CD14-positive monocyte (primary cell): Measurements from ENCODE around the gene SLC24A3. TPM values are rescaled to one million over a fixed set of nuclear protein-coding genes. Genes with fewer than 3 reads are reported as not detected.
A peak's percentile ranks its signal among the peaks of the same experiment; 100 is the strongest.

Source experiments
- DNase-seq, 3 donors: peaks; one replicate each; pipeline ENCODE4 v3.0.0-alpha.2; 2011 to 2022
- H2AFZ ChIP-seq: 2 replicates; pipeline ENCODE4 v1.6.0; 2012; ENCODE audit warnings: mild to moderate bottlenecking, low read depth, low read length, inconsistent platforms; ENCODE audit not compliant: insufficient read depth, poor library complexity, severe bottlenecking
- H3K27ac ChIP-seq, 2 donors: 1 replicate in 1 of 2; 2 replicates in 1 of 2; pipeline ENCODE4 v1.5.1; 2012 to 2013; ENCODE audit warnings: low read length in 2 of 2, control low read depth in 1 of 2, inconsistent platforms in 1 of 2, low read depth in 1 of 2, mild to moderate bottlenecking in 1 of 2
- H3K27me3 ChIP-seq, 2 donors: one replicate each; pipeline versions ENCODE4 v1.6.0 to v1.6.1; 2011 to 2013; ENCODE audit warnings: low read length in 2 of 2; ENCODE audit not compliant: control insufficient read depth in 2 of 2, insufficient read depth in 2 of 2
- H3K36me3 ChIP-seq, 2 donors: replicated peaks in 1 of 2; 1 replicate in 1 of 2; 2 replicates in 1 of 2; pipeline versions ENCODE4 v1.5.1 to v1.6.1; 2012 to 2013; ENCODE audit warnings: low read length in 2 of 2, control low read depth in 1 of 2, inconsistent platforms in 1 of 2, mild to moderate bottlenecking in 1 of 2; ENCODE audit not compliant: insufficient read depth in 2 of 2, control insufficient read depth in 1 of 2
- H3K4me1 ChIP-seq, 2 donors: 1 replicate in 1 of 2; 2 replicates in 1 of 2; pipeline versions ENCODE4 v1.5.1 to v1.6.1; 2012 to 2013; ENCODE audit warnings: low read length in 2 of 2, control low read depth in 1 of 2, inconsistent platforms in 1 of 2, mild to moderate bottlenecking in 1 of 2, moderate library complexity in 1 of 2; ENCODE audit not compliant: insufficient read depth in 2 of 2, control insufficient read depth in 1 of 2
- H3K4me2 ChIP-seq: replicated peaks from 2 replicates; pipeline ENCODE3; 2012; ENCODE audit warnings: low read length, moderate library complexity, mild to moderate bottlenecking; ENCODE audit not compliant: poor library complexity, severe bottlenecking; ENCODE audit errors: extremely low read depth
- H3K4me3 ChIP-seq, 3 experiments: fragments of 200-600 bp in 1 of 3; sonication (generic) in 1 of 3; replicated peaks in 1 of 3; 1 replicate in 2 of 3; 2 replicates in 1 of 3; pipeline ENCODE4 v1.5.1; 2011 to 2013; ENCODE audit warnings: low read length in 3 of 3, mild to moderate bottlenecking in 3 of 3, control low read depth in 2 of 3, low read depth in 2 of 3, inconsistent platforms in 1 of 3, moderate library complexity in 1 of 3
- H3K79me2 ChIP-seq: 2 replicates; pipeline ENCODE4 v1.6.0; 2012; ENCODE audit warnings: mild to moderate bottlenecking, control low read depth, inconsistent platforms, low read length, moderate library complexity; ENCODE audit not compliant: insufficient read depth
- H3K9ac ChIP-seq: 2 replicates; pipeline ENCODE4 v1.6.0; 2017; ENCODE audit warnings: low read length, mild to moderate bottlenecking; ENCODE audit not compliant: insufficient read depth, poor library complexity, severe bottlenecking
- H3K9me3 ChIP-seq, 2 donors: replicated peaks in 1 of 2; 1 replicate in 1 of 2; 2 replicates in 1 of 2; pipeline versions ENCODE4 v1.5.1 to v1.6.1; 2012 to 2013; ENCODE audit warnings: low read length in 2 of 2, control low read depth in 1 of 2; ENCODE audit not compliant: control insufficient read depth in 1 of 2, insufficient read depth in 1 of 2
- H4K20me1 ChIP-seq: 2 replicates; pipeline ENCODE4 v1.6.0; 2012; ENCODE audit warnings: mild to moderate bottlenecking, low read length, control low read depth, moderate library complexity; ENCODE audit not compliant: insufficient read depth
- H3K27ac Mint-ChIP-seq, 7 donors: one replicate each; pipeline ENCODE4 v1.8.0; 2020; ENCODE audit warnings: mild to moderate bottlenecking in 7 of 7, mixed read lengths in 7 of 7, moderate library complexity in 6 of 7, inconsistent platforms in 2 of 7
- H3K27me3 Mint-ChIP-seq, 3 donors: one replicate each; pipeline ENCODE4 v1.8.0; 2021 to 2022; ENCODE audit warnings: low read depth in 3 of 3, mild to moderate bottlenecking in 3 of 3, mixed read lengths in 3 of 3, moderate library complexity in 3 of 3, inconsistent platforms in 1 of 3
- H3K36me3 Mint-ChIP-seq, 2 donors: one replicate each; pipeline ENCODE4 v1.8.0; 2020; ENCODE audit warnings: mixed read lengths in 2 of 2, inconsistent platforms in 1 of 2, mild to moderate bottlenecking in 1 of 2
- H3K4me1 Mint-ChIP-seq: one replicate; pipeline ENCODE4 v1.8.0; 2020; ENCODE audit warnings: mild to moderate bottlenecking, mixed read lengths
- H3K4me3 Mint-ChIP-seq, 2 donors: one replicate each; pipeline ENCODE4 v1.8.0; 2020; ENCODE audit warnings: mild to moderate bottlenecking in 2 of 2, mixed read lengths in 2 of 2, moderate library complexity in 1 of 2
- H3K9me3 Mint-ChIP-seq, 7 donors: one replicate each; pipeline ENCODE4 v1.8.0; 2020 to 2022; ENCODE audit warnings: mixed read lengths in 7 of 7, mild to moderate bottlenecking in 6 of 7, moderate library complexity in 6 of 7, inconsistent platforms in 2 of 7
- CTCF ChIP-seq: fragments of 200-600 bp; IDR thresholded peaks from one replicate; pipeline ENCODE4 v1.8.0; 2022; ENCODE audit warnings: antibody characterized with exemption, mild to moderate bottlenecking
- WGBS: methylation state at CpG from one replicate; pipeline ENCODE4 v1.1.5; 2013; ENCODE audit warnings: missing lambda C conversion rate; ENCODE audit not compliant: insufficient coverage; 5-methylcytosine and 5-hydroxymethylcytosine counted together
- intact Hi-C, 2 donors: fragments of 100-400 bp; cut with micrococcal nuclease; formaldehyde crosslinking; loops; one replicate each; pipeline versions ENCODE4 v1.15.0 to v1.15.1; 2023
- polyA plus RNA-seq, 3 donors: library from polyadenylated mRNA; depleted of rRNA in 1 of 3; unstranded in 2 of 3; stranded (reverse) in 1 of 3; fragments of 300-500 nt in 2 of 3; fragments of >200 nt in 1 of 3; fragmentation: Illumina TruSeq in 2 of 3; gene quantifications; 1 replicate in 2 of 3; 2 replicates in 1 of 3; pipeline ENCODE4 v1.2.3, GENCODE V29; 2012 to 2021

SLC24A3 gene
- polyA plus RNA-seq, 3 donors = 0.04 to 0.08 TPM; not detected in 1

GRCh38 chr20:19272976-19273654, 60.7 kb downstream of the SLC24A3 start:
- intact Hi-C loops = loop anchor here in 1 of 2 donors (10.0 kb wide), 1 partner anchor 58 kb away; the partner anchor contains the start of gene SLC24A3
- H3K27me3 ChIP-seq = no peaks in the 10 kb centered on the region
- H3K36me3 ChIP-seq = no peaks in the 10 kb centered on the region
- DNase-seq = peak in 1 of 3 donors; percentile 23
- peak overlapping the region; percentile 10 for H2AFZ ChIP-seq
- H3K27me3 Mint-ChIP-seq = peaks cover 0 to 2% (median 2%) of the 10 kb centered on the region in 3 donors
- H3K27ac Mint-ChIP-seq = no peak overlapping the region
- H3K4me1 ChIP-seq = peaks cover 19 to 22% of the 10 kb centered on the region in 2 donors
- H3K4me3 ChIP-seq = no peak overlapping the region
- no peaks in the 10 kb centered on the region for H3K36me3 Mint-ChIP-seq
- no peaks in the 10 kb centered on the region for H3K9me3 ChIP-seq
- peaks cover 36% of the 10 kb centered on the region for H3K4me1 Mint-ChIP-seq
- TF ChIP-seq CTCF = no peak
- H3K27ac ChIP-seq = no peak overlapping the region
- no peaks in the 10 kb centered on the region for H3K79me2 ChIP-seq
- H3K9ac ChIP-seq = no peak overlapping the region
- no peaks in the 10 kb centered on the region for H4K20me1 ChIP-seq
- peaks cover 0 to 2% (median 0%) of the 10 kb centered on the region in 7 donors for H3K9me3 Mint-ChIP-seq
- 52% methylated on average over 3 of the region's 6 CpGs for WGBS
- H3K4me2 ChIP-seq = no peak overlapping the region
- no peak overlapping the region for H3K4me3 Mint-ChIP-seq

- intact Hi-C loops = loop anchor here in 1 of 2 donors (10.0 kb wide), 1 partner anchor 59 kb away; the partner anchor contains the start of gene SLC24A3
- Mint-ChIP-seq H3K36me3 (no peaks in the 10 kb centered on the region), H3K4me3 (no peak overlapping the region), H3K27ac (no peak overlapping the region), H3K4me1 (peaks cover 40% of the 10 kb centered on the region), H3K9me3 (peaks cover 0 to 2% (median 0%) of the 10 kb centered on the region in 7 donors), H3K27me3 (peaks cover 0 to 2% (median 2%) of the 10 kb centered on the region in 3 donors)
- Histone ChIP-seq H4K20me1 (no peaks in the 10 kb centered on the region), H2AFZ (no peak overlapping the region), H3K9me3 (no peaks in the 10 kb centered on the region), H3K4me1 (peaks cover 19 to 24% of the 10 kb centered on the region in 2 donors), H3K27me3 (no peaks in the 10 kb centered on the region), H3K4me3 (no peak overlapping the region), H3K79me2 (no peaks in the 10 kb centered on the region), H3K9ac (no peak overlapping the region), H3K4me2 (no peak overlapping the region), H3K36me3 (no peaks in the 10 kb centered on the region), H3K27ac (no peak overlapping the region)
- no CpG with 5 or more reads among the region's 5 CpGs for WGBS
- DNase-seq = no peak
- no peak for TF ChIP-seq CTCF
These were observed 61.6 kb downstream of the SLC24A3 start for GRCh38 chr20:19274001-19274400.
